ENCODE results near the gene TARS3.
"Not testable (repeated sequence)": the region's sequence is repeated elsewhere in the genome, so short reads cannot be mapped to it uniquely, and the experiment has no call there.

Gene TARS3

DNA sequence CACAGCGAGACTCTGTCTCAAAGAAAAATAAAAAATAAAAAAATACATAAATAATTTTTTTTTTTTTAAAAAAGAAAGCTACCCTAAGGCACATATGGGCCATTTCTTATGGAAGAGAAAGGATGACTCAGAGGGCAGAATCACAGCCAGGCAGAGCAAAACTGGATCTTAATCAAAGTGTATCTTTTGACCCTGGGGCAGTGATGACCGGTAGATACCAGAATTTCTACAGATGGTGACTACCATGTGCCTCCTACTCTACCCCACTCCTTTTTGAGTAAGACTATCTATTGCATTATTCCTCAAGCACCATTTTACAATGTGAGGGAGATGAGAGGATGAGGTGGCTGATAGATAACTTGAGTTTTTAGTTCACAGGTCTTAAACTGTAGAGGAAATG is 26.0 kb downstream of the TARS3 start:
- no peak for DNase-seq (ENCODE audit: low read depth)

DNA sequence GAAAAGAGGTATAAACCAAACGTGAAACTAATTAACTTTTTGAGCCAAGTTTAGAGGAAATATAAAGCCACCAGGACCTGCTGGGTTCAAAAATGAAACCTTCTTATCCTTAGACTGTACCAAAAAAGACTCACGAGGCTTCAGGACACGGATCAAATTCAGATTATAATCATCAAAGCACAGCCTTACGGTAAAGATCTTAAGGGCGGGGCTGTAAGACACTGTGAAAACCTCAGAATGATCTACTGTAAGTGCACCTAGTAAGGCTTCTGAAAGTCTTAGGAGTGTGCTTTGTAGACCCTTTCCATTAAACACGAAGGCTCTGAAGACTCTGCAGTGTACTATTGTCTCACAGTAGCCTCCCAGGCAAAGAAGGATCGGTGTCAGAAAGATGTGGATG is 26.8 kb downstream of the TARS3 start:
- no peak for DNase-seq (ENCODE audit: low read depth)

DNA sequence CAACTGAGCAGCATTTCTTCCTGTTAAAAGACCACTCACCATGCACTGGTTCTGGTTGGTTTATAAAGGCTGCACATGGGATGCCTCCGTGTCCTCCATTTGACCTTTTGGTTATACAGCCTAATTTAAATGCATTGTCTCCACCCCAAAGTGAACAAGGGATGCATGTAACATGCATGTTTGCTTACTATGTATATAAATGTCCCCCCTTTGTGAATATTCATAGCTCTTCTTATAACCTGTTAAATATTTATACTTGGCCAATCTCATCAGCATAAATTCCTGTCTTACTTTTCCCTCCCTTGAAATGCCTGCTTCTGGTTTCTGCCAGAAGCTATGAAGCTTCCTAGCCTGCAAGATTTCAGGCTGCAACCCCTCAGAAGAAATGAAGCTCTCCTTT is 27.4 kb downstream of the TARS3 start:
- DNase-seq (ENCODE audit: low read depth) = no peak

DNA sequence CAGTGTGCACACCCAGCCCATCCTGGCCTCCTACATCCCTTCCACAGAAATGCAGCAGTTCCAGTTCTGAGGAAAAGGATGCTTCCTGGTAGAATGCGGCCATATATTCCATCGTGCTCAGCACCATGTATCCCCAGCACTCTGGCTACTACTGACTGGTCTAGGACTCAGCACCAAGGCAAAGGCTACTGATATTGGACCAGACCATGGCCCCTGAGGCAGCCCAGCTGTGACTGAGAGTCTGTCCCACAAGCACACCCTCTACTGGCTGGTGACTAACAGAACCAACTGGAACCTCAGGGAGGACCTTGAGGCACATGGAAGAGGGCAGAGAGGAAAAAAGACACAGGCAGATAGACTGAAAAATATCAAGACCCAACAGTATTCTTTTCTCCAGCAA is 30.0 kb downstream of the TARS3 start:
- DNase-seq (ENCODE audit: low read depth) = no peak

DNA sequence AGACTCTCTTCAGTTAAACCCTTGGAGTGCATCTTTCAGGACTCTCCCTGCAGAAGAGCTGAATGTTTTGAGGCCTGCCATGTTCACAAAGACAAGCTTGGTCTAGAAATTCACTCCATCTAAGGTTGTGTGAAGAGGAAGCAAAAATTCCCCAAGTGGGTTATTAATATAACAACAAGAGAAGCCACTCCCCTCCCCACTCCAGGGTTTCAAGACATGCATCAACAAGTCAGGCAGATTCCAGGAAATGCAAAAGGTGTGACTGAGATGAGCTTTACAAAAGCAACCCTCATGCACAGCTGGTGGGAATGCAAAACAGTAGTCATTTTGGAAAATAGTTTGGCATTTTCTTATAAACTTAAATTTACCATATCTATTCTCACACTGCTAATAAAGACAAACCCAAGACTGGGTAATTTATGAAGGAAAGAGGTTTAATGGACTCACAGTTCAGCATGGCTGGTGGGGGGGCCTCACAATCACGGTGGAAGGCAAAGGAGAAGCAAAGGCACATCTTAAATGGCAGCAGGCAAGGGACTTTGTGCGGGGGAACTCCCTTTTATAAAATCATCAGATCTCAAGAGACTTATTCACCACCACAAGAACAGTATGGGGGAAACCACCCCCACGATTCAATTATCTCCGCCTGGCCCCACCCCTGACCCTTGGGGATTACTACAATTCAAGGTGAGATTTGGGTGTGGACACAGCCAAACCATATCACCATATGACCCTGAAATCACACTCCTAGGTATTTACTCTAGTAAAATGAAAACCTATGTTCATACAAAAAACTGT is 31.3 kb downstream of the TARS3 start:
- DNase-seq (ENCODE audit: low read depth) = no peak

DNA sequence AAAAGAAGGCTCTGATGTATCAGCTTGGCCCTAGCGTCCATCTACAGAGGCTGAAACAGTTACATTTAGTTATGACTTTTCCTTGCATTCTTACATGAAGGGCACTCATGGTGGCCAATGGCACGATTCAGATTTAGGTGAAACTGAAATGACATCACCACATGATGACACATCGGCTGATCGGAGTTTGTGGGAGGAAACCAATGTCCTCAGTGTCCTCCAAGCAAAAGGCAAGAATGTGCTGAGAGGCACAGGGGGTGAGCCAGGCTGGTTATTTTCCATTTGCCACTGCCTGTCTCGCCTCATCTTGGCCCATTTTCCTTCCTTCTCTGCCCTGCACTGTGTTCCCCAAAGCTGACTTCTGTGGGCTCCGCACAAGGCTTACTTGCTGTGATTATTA is 34.4 kb downstream of the TARS3 start:
- DNase-seq (ENCODE audit: low read depth) = no peak

DNA sequence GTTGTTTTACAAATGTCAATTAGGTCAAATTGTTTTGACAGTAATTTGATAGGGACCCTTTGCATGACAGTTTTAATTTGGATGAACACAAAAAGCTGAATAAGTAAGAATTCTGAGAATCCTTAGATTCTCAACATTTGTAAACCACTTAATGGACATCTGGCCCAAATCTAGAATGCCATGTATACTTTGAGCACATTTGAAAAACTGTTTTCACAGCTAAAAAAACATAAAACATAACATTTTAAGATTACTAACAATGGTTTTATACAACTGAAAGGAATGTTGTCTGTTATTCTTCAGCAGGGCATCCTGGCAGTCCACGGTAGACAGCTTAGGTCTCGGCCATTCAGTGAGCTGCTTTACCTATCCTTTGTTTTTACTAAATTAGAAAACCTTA is 37.6 kb downstream of the TARS3 start:
- no peak for DNase-seq (ENCODE audit: low read depth)

GRCh38 chr15:101684877-101685276 is 39.4 kb downstream of the TARS3 start:
- no peak for DNase-seq (ENCODE audit: low read depth)

DNA sequence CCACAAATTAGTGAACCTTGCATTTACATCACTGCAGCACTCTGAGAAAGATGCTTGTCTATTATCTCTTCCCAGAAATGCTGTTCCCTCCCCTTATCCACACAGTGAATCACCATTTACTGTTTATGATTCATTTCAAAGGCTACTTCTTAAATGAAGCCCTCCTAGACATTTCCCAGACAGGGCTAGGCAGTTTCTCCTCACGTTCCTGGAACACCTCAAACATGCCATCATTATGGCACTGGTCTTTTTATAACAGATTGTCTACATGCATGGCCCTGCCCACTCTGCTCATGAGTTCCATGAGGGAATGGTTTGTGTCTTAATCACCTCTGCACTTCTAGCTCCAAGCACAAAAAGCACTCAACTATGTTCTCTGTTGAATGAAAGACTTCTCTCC is 39.9 kb downstream of the TARS3 start:
- DNase-seq (ENCODE audit: low read depth) = no peak

GRCh38 chr15:101679806-101680205 is 44.5 kb downstream of the TARS3 start:
- DNase-seq (ENCODE audit: low read depth) = no peak

GRCh38 chr15:101676921-101677329 is 47.3 kb downstream of the TARS3 start:
- peak; percentile 33 for DNase-seq (ENCODE audit: low read depth)

DNA sequence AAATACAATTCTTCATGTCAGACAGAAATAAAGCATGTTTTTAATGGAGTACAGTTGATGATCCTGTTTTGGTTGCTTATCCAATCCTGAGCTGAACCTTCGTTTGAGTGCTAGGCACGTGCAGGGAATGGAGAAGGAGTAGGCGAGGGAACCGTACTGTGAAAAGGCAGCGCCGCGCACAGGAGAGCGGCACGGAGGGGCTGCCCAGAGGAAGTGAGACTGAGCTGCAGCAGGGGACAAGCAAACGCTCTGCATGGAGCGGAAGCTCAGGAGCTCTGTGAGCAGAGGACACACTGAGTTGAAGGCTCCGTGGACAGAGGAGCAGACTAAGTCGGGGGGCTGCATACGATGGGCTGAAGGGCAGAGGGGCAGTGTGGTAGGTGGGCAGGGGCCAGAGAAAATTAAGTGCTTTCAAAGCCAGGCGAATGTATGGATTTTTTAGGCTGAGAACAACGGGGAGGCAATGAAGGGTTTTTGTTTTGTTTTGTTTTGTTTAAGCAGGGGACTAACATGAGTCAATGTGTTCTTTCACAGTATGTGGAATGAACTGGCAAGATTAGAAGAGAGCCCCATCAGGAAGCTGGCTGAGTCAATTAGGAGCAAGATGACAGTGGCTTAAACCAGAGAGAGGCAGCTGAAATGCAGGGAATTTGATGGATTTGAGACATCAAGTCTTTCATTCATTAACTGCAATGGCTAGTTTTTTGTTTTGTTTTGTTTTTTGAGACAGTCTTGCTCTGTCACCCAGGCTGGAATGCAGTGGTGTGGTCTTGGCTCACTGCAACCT is 48.3 kb downstream of the TARS3 start:
- DNase-seq (ENCODE audit: low read depth) = peak; percentile 34

DNA sequence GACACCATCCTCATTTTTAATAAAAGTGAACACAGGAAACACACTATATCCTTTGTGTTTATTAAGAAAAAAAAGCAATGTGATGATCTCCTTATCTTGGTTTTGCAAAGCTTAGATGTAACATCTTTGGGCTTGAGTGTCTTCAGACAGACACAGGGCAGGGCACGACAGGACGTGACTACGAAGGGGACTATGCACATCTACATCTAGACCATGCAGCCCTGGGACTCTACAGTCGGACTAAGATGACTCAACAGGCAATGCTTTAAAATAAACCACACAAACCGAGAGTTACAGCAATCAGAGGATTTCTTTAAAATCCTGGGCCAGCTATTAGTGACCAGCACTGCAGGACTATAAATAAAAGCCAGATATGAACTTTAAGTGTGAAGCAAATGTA is 49.3 kb downstream of the TARS3 start:
- DNase-seq (ENCODE audit: low read depth) = no peak

GRCh38 chr15:101672298-101672697 is 52.0 kb downstream of the TARS3 start:
- DNase-seq (ENCODE audit: low read depth) = no peak

- no peak for DNase-seq (ENCODE audit: low read depth)
Observed at GRCh38 chr15:101669744-101670143, 54.5 kb downstream of the TARS3 start.

- DNase-seq (ENCODE audit: low read depth) = no peak
Observed at GRCh38 chr15:101667881-101668280, 56.4 kb downstream of the TARS3 start.

DNA sequence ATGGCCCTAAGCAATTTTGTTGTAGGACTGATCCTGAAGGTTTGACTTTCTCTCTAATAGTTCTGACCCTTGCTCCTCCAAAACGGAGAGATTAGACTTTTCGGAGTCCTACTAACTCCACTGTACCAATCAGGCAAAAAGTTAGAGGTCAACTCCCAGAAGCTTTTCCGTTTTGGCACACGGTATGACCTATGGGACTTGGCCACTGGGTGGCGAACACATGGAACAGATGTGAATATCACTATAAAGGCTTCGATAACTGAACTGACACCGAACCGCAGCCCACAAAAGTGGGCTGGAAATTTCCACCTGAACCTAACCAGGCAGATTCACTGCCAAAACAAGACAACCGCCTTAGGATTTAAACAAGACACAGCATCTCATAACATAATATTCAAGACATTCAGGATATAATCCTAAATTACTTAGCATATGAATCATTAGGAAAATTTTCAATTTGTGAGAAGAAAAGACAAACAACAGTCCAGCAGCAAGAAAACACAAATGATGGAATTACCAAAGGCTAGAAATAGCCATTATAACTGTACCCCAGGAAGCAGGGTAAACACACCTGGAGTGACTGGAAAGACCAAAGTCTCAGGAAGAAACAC is 59.9 kb downstream of the TARS3 start:
- DNase-seq (ENCODE audit: low read depth) = no peak

- no peak for DNase-seq (ENCODE audit: low read depth)
Observed at GRCh38 chr15:101662203-101662602, 62.1 kb downstream of the TARS3 start.

DNA sequence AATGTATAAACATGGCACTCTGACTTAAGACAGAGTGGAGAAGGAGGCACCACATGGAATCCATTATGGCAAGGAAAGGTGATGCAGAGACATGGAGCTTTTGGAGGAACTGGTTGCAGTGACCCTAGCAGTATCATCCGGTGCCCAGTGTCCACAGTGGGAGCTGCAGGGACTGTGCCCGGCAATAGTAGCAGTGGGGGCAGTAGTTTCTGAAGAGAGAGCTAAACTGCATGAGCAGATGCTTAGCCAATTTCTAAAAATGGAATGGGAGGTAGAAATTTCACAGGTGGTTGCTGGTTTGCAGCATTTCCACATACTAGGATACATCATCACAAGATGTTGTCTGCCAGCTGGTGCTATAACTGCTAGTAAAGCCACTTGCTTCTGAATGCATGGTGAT is 64.3 kb downstream of the TARS3 start:
- DNase-seq (ENCODE audit: low read depth) = no peak

DNA sequence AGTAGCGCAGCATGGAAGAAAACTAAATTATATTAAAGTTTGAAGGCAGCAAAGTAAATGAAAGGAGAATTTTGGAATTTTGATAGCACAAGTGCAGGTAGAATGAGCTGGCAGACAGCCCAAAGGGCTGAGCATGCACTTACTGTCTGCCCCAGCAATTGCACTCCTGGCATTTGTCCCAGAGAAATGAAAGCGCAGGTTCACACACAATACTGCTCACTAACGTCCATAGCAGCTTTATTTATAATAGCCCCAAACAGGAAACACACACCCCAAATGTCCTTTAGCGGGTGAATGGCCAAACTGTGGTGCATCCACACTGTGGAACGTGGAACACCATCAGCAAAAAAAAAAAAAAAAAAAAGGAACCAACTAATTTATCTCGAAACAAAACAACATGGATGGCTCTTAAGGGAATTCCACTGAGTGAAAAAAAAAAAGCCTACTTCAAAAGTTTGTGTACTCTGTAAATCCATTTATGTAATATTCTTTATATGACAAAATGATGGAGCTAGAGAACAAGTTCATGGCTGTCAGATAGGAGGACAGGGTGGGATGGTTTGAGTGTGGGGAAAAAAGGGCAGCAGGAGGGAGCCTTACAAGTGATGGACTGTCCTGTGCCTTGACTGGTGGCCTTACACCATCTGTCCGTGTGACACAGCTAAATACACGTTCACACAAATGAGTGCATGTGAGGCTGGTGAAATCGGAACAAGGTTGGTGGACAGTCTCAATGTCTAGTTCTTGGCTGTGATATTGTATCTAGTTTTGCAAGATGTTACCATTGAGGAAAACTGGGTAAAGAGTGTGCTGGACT is 66.1 kb downstream of the TARS3 start:
- no peak for DNase-seq (ENCODE audit: low read depth)

DNA sequence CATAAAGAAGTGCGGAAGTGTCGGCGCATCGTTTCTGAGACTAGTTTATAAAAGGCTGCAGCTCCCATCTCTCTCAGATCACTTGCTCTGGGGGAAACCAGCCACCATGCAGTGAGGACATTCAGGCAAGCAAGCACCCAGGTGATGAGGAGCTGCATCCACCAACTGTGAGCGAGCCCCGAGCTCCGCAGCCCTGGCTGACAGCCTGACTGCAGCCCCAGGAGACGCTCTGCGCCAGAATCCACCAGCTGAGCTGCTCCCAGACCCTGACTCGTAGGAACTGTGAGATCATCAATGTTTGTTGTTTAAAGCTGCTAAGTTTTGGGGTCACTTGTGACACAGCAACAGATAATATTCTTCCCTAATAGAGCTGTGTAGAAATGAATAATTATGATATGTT is 67.1 kb downstream of the TARS3 start:
- DNase-seq (ENCODE audit: low read depth) = no peak

GRCh38 chr15:101654624-101655337 is 69.5 kb downstream of the TARS3 start:
- not testable (repeated sequence) for DNase-seq (ENCODE audit: low read depth)

Measured in fibroblast of the conjunctiva (primary cell).